SH-SY5Y (cell line): ENCODE results near the gene UQCRQ.

Source experiments
- GATA2 ChIP-seq: IDR thresholded peaks from 2 replicates; pipeline ENCODE4 v1.6.1; 2011; ENCODE audit warnings: mild to moderate bottlenecking, low read depth, low read length
- GATA3 ChIP-seq: IDR thresholded peaks from 2 replicates; pipeline ENCODE4 v1.6.1; 2011; ENCODE audit warnings: low read depth, mild to moderate bottlenecking, low read length, moderate library complexity

The UQCRQ gene

GRCh38 chr5:132827943-132828673 lies 38.3 kb upstream of the UQCRQ start:
- TF ChIP-seq GATA2 (no peak), GATA3 (no peak)

GRCh38 chr5:132828846-132829494 lies 37.5 kb upstream of the UQCRQ start:
- TF ChIP-seq GATA3 = no peak
- TF ChIP-seq GATA2 = no peak

DNA sequence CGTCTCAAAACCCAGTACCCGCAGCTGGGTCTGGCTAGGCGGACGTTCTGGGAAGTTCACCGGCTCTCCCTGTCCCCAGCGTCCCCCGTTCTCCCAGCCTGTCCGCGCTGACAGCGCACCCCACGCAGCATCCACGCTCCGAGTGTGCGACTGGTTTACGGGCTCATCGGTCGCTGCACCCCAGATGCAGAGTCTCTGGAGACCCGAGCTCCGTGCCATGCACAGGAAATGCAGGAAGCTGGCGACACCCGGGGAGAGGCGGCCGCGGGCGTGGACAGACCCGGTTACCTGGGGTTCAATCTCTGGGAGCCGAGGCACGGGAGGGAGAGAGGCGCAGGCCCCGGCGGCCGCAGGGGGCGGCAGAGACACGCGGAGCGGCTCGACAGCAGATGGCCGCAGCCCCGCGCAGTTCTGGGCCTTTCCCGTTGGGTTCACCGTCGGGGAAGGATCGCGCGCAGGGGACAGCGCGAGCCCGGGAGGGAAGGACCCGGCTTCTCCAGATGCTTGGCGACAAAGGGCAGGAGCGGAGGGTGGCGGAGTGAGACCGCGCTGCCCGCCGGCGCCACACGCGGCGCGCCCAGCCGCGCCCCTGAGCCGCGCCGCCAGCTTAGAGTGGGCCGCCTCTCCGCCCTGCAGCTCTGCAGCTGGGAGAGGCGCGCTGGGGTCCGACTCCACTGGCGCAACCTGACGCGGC lies 36.6 kb upstream of the UQCRQ start:
- no peak for TF ChIP-seq GATA2
- no peak for TF ChIP-seq GATA3

- TF ChIP-seq GATA3 (no peak), GATA2 (no peak)
These were observed 35.9 kb upstream of the UQCRQ start, which contains the start of gene SHROOM1 for GRCh38 chr5:132830436-132831094. Gene SHROOM1, minus strand, starts transcription at chr5:132830647. Its CDS starts 4,507 bp downstream, at chr5:132826140.

- TF ChIP-seq GATA2 = no peak
- no peak for TF ChIP-seq GATA3
These were observed 35.2 kb upstream of the UQCRQ start for GRCh38 chr5:132831095-132831860.

GRCh38 chr5:132832612-132833011 lies 33.8 kb upstream of the UQCRQ start:
- TF ChIP-seq GATA3 (no peak), GATA2 (no peak)

DNA sequence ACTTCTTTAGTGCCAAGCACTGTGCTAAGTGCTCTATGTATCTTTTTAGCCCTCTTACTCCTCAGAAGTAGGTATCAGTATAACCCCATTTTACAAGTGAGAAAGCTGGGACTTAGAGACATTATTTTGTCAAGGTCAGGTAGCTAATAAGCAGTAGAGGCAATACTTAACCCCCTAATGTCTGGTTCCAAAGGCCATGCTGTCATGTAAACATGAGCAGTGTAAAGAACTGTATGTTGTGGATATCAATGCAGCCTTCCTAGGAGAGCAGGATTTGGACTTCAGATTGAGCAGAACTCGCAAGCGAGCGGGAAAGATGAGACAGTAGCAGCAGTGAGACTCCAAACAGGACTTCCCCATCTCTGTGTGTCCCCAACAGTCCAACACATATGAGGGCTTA lies 32.4 kb upstream of the UQCRQ start:
- TF ChIP-seq GATA3 (no peak), GATA2 (no peak)

DNA sequence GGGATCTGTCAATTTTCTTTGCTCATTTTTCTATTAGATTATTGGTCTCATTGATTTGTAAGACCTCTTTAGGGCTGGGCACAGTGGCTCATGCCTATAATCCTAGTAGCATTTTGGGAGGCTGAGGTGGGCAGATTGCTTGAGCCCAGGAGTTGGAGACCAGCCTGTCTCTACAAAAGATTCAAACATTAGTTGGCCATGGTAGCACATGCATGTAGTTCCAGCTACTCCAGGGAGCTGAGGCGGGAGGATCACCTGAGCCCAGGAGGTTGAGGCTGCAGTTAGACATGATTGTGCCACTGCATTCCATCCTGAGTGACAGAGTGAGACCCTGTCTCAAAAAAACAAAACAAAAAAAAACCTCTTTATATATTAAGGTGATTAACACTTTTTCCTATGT lies 29.6 kb upstream of the UQCRQ start:
- TF ChIP-seq GATA2 (no peak), GATA3 (no peak)

- no peak for TF ChIP-seq GATA2
- no peak for TF ChIP-seq GATA3
These were observed 28.6 kb upstream of the UQCRQ start for GRCh38 chr5:132837868-132838267.

DNA sequence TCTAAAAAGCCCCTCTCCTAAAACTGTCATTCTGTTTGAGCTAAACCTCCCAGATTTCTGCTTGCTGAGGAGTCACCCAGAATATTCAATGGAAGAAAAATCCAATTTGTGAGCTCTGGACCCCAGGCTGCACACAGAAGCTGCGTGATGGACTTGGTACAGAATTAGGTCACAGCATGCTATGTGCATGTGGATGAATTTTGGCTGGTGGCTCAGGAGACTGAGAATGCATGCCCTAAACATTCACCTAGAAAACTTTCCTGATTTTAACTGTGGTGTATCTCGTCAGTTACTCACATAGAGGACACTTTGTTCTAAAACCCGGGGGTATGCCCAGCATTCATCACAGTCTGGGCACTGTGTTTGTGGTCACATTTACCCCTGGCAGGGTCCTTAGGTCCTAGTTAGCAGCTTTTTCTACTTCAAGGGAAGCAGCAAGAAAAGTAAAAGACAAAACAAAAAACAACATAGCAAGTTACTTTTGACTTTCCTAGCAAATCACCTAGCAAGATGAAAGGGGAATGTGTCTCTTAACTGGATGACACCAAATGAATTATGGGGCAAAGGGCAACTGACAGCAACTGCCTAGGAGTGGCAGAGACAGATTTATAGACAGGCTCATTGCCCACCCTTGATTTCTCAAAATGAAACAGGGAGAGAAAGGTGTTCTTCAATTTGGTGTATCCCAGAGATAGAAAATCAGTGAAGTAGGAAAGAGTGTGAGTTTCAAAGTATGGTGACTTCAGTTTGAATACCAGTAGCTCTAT lies 27.7 kb upstream of the UQCRQ start:
- no peak for TF ChIP-seq GATA2
- no peak for TF ChIP-seq GATA3

- TF ChIP-seq GATA2 (no peak), GATA3 (no peak)
These were observed 26.8 kb upstream of the UQCRQ start for GRCh38 chr5:132839426-132840301.

- no peak for TF ChIP-seq GATA3
- no peak for TF ChIP-seq GATA2
These were observed 26.1 kb upstream of the UQCRQ start for GRCh38 chr5:132840313-132840712.
